Keratinocyte (primary cell): ENCODE measurements around the gene RAP2A. TPM values are rescaled to one million over a fixed set of nuclear protein-coding genes. Genes with fewer than 3 reads are reported as not detected.

Source experiments
- DNase-seq: peaks from one replicate; pipeline ENCODE4 v3.0.0-alpha.2; 2011; ENCODE audit warnings: low read depth, missing footprints, low spot score
- FAIRE-seq: peaks from 2 replicates; lab custom pipeline; 2011; peaks lifted over from hg19 to GRCh38; lab: Jason Lieb, UNC
- H2AFZ ChIP-seq: 2 replicates; pipeline ENCODE4 v1.6.0; 2012; ENCODE audit warnings: low read length, control low read depth, inconsistent platforms; ENCODE audit not compliant: control insufficient read depth
- H3K27ac ChIP-seq: 2 replicates; pipeline ENCODE4 v1.5.1; 2011; ENCODE audit warnings: low read length; ENCODE audit not compliant: control insufficient read depth, insufficient read depth
- H3K27me3 ChIP-seq: 3 replicates; pipeline ENCODE4 v1.6.0; 2011; ENCODE audit warnings: low read length; ENCODE audit not compliant: control insufficient read depth, insufficient read depth; ENCODE audit errors: extremely low read depth
- H3K36me3 ChIP-seq, 2 experiments: 2 replicates in 1 of 2; 3 replicates in 1 of 2; pipeline ENCODE4 v1.5.1; 2011; ENCODE audit warnings: low read length in 2 of 2, mild to moderate bottlenecking in 1 of 2; ENCODE audit not compliant: control insufficient read depth in 2 of 2, insufficient read depth in 2 of 2; ENCODE audit errors: extremely low read depth in 1 of 2
- H3K4me1 ChIP-seq: 3 replicates; pipeline ENCODE4 v1.5.1; 2011; ENCODE audit warnings: low read length; ENCODE audit not compliant: control insufficient read depth, insufficient read depth; ENCODE audit errors: extremely low read depth
- H3K4me2 ChIP-seq: 3 replicates; pipeline ENCODE4 v1.6.0; 2011; ENCODE audit warnings: low read depth, low read length; ENCODE audit not compliant: control insufficient read depth, insufficient read depth; ENCODE audit errors: extremely low read depth
- H3K4me3 ChIP-seq, 3 experiments: fragments of 200-600 bp in 1 of 3; sonication (generic) in 1 of 3; 2 replicates in 2 of 3; 3 replicates in 1 of 3; pipeline ENCODE4 v1.5.1; 2011 to 2016; ENCODE audit warnings: low read length in 3 of 3, mild to moderate bottlenecking in 3 of 3, control low read depth in 2 of 3, inconsistent platforms in 1 of 3, low read depth in 1 of 3, mixed read lengths in 1 of 3, mixed run types in 1 of 3, moderate library complexity in 1 of 3; ENCODE audit not compliant: control insufficient read depth in 2 of 3, insufficient read depth in 2 of 3; ENCODE audit errors: extremely low read depth in 1 of 3
- H3K79me2 ChIP-seq: 2 replicates; pipeline ENCODE4 v1.6.0; 2012; ENCODE audit warnings: low read length; ENCODE audit not compliant: control insufficient read depth, insufficient read depth
- H3K9ac ChIP-seq: 3 replicates; pipeline ENCODE4 v1.6.0; 2011; ENCODE audit warnings: low read length; ENCODE audit not compliant: control insufficient read depth, insufficient read depth; ENCODE audit errors: extremely low read depth
- H3K9me1 ChIP-seq: 3 replicates; pipeline ENCODE4 v1.6.0; 2011; ENCODE audit warnings: low read length; ENCODE audit not compliant: control insufficient read depth, insufficient read depth; ENCODE audit errors: extremely low read depth
- H3K9me3 ChIP-seq: 2 replicates; pipeline ENCODE4 v1.5.1; 2012; ENCODE audit warnings: low read depth, low read length; ENCODE audit not compliant: control insufficient read depth
- H4K20me1 ChIP-seq: 3 replicates; pipeline ENCODE4 v1.6.0; 2011; ENCODE audit warnings: low read length; ENCODE audit not compliant: control insufficient read depth, insufficient read depth; ENCODE audit errors: extremely low read depth
- EZH2 ChIP-seq: IDR thresholded peaks from one replicate; pipeline ENCODE4 v1.6.1; 2012; ENCODE audit warnings: inconsistent platforms, mild to moderate bottlenecking, low read length, moderate library complexity
- dilution Hi-C: fragments of 300-500 bp; cut with MboI; formaldehyde crosslinking; loops from one replicate; pipeline ENCODE4 v1.7.0; 2020; ENCODE audit warnings: low sequenced_read_pairs; ENCODE audit not compliant: extremely low pct_ligation_motif_present
- polyA minus RNA-seq, 3 experiments: library from RNA; depleted of rRNA, polyadenylated mRNA; stranded (reverse); fragments of >200 nt; gene quantifications; 1 replicate in 1 of 3; 2 replicates in 1 of 3; 3 replicates in 1 of 3; pipeline ENCODE4 v1.2.3, GENCODE V29; 2011
- polyA plus RNA-seq, 5 experiments: library from polyadenylated mRNA; depleted of rRNA in 3 of 5; stranded (reverse) in 3 of 5; stranded (forward) in 1 of 5; unstranded in 1 of 5; fragments of >200 nt; gene quantifications; 1 replicate in 1 of 5; 2 replicates in 3 of 5; 3 replicates in 1 of 5; pipeline versions ENCODE4 v1.2.1 to v1.2.3, GENCODE V29; 2011 to 2012; ENCODE audit warnings: missing spikeins in 2 of 5, low read depth in 1 of 5, low replicate concordance in 1 of 5
- TF ChIP-seq, protein P1 (sequence below), 3 experiments: IDR thresholded peaks in 1 of 3; conservative IDR thresholded peaks in 1 of 3; optimal IDR thresholded peaks in 1 of 3; 2 replicates in 2 of 3; 3 replicates in 1 of 3; pipeline versions ENCODE3 to v1.5.1; 2011; ENCODE audit warnings: low read length in 3 of 3, mild to moderate bottlenecking in 3 of 3, moderate library complexity in 2 of 3, control low read depth in 1 of 3, inconsistent platforms in 1 of 3; ENCODE audit not compliant: insufficient read depth in 2 of 3; ENCODE audit errors: extremely low read depth in 1 of 3

The RAP2A gene
- polyA plus RNA-seq = 15.4 to 19.2 TPM (median 19.0 TPM) in 3 replicates
- polyA plus RNA-seq (2011; ENCODE audit: low read depth) = 8.4 TPM
- 9.8 and 16.3 TPM in 2 replicates for polyA plus RNA-seq (2011; cell fraction: cytosol; rRNA removed)
- 6.9 and 9.5 TPM in 2 replicates for polyA plus RNA-seq (2011; cell fraction: nucleus; rRNA removed)
- polyA plus RNA-seq (2012; ENCODE audit: low replicate concordance) = 9.2 and 19.1 TPM in 2 replicates
- 32.1 to 73.6 TPM (median 37.8 TPM) in 3 replicates for polyA minus RNA-seq
- polyA minus RNA-seq (2011; cell fraction: cytosol; rRNA and poly(A)+ RNA removed) = 43.4 TPM
- 9.8 and 13.0 TPM in 2 replicates for polyA minus RNA-seq (2011; cell fraction: nucleus; rRNA and poly(A)+ RNA removed)

DNA sequence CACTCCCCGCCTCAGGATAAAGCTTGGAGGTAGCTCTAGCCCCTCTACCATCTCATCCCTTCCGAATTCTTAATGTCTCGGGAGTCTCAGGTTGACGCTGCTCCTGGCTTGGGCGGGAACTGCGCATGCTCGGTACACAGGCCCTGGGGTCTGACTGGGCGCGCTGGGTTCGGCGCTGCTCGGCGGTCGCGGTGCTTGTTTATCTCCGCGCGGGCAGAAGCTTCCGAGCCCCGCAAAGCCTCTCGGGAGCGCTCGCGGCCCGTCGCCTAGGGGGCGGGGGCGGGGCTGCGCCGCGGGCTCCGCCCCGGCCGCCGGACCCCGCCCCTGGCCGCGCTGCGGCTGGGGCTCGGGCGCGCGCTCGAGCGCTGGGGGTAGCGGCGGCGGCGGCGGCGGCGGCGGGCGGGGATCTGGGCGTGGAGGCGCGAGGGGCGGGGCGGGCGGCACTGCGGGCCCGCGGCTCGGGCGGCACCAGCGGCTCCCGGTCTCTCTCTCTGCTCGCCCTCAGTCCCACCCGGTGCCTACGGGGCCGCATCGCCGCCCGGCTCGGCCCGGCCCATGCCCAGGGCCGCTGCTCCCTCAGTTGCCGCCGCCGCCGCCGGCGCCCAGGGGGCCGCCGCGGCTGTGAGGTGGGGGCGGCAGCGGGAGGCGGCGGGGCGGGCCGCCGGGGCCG lies at the start of gene RAP2A:
TSS of gene RAP2A (plus strand) at position 443 of the 670 bp plus-strand sequence. CDS start 302 bp downstream, outside the sequence.
- Histone ChIP-seq H3K27me3 (no peaks in the 10 kb centered on the region), H2AFZ (peak within 1 kb of the TSS; percentile 98), H3K27ac (peak within 1 kb of the TSS; percentile 100), H3K4me1 (peaks cover 9% of the 10 kb centered on the region), H3K9me1 (peaks cover 3% of the 10 kb centered on the region), H3K36me3 (peaks cover 0 to 2% of the 10 kb centered on the region in 2 experiments), H3K9me3 (no peaks in the 10 kb centered on the region), H3K9ac (peak within 1 kb of the TSS; percentile 99), H3K4me2 (peak within 1 kb of the TSS; percentile 96), H3K79me2 (peaks cover 41% of the 10 kb centered on the region), H4K20me1 (no peaks in the 10 kb centered on the region), H3K4me3 (peak within 1 kb of the TSS; percentile 82 to 100 (median 83))
- no peak for FAIRE-seq
- DNase-seq = peak; percentile 35
- TF ChIP-seq, protein P1, sequence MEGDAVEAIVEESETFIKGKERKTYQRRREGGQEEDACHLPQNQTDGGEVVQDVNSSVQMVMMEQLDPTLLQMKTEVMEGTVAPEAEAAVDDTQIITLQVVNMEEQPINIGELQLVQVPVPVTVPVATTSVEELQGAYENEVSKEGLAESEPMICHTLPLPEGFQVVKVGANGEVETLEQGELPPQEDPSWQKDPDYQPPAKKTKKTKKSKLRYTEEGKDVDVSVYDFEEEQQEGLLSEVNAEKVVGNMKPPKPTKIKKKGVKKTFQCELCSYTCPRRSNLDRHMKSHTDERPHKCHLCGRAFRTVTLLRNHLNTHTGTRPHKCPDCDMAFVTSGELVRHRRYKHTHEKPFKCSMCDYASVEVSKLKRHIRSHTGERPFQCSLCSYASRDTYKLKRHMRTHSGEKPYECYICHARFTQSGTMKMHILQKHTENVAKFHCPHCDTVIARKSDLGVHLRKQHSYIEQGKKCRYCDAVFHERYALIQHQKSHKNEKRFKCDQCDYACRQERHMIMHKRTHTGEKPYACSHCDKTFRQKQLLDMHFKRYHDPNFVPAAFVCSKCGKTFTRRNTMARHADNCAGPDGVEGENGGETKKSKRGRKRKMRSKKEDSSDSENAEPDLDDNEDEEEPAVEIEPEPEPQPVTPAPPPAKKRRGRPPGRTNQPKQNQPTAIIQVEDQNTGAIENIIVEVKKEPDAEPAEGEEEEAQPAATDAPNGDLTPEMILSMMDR (optimal IDR thresholded peaks at IDR 0.05 in 1 of 3, IDR thresholded peaks at IDR 0.05 in 1 of 3, conservative IDR thresholded peaks at IDR 0.05 in 1 of 3; ENCODE audit: extremely low read depth in 1 of 3, insufficient read depth in 2 of 3, low read length in 3 of 3) = no peak
- no peak for TF ChIP-seq EZH2
- dilution Hi-C loops = no loop called here

- Histone ChIP-seq H3K9ac (no peak overlapping the region), H3K4me1 (no peaks in the 10 kb centered on the region), H3K27ac (no peak overlapping the region), H3K36me3 (peaks cover 12 to 14% of the 10 kb centered on the region in 2 experiments), H3K79me2 (no peaks in the 10 kb centered on the region), H3K4me3 (no peak overlapping the region), H3K9me1 (no peaks in the 10 kb centered on the region), H2AFZ (no peak overlapping the region), H3K9me3 (no peaks in the 10 kb centered on the region), H3K27me3 (no peaks in the 10 kb centered on the region), H3K4me2 (no peak overlapping the region), H4K20me1 (no peaks in the 10 kb centered on the region)
- no peak for FAIRE-seq
- TF ChIP-seq, protein P1 (optimal IDR thresholded peaks at IDR 0.05 in 1 of 3, IDR thresholded peaks at IDR 0.05 in 1 of 3, conservative IDR thresholded peaks at IDR 0.05 in 1 of 3; ENCODE audit: extremely low read depth in 1 of 3, insufficient read depth in 2 of 3, low read length in 3 of 3) = no peak
- no peak for TF ChIP-seq EZH2
- dilution Hi-C loops = no loop called here
- DNase-seq = no peak
Observed at GRCh38 chr13:97384371-97384770, 49.6 kb upstream of the RAP2A start.
